GM08714 (cell line): ENCODE data around the gene TRPM5.

Source experiments
- H3K4me3 ChIP-seq: fragments of 200-500 bp; sonication (Bioruptor generic); 2 replicates; pipeline ENCODE4 v1.5.1; 2014; ENCODE audit warnings: mild to moderate bottlenecking, low read length, inconsistent platforms
- ZNF274 ChIP-seq: IDR thresholded peaks from 2 replicates; pipeline ENCODE4 v1.6.1; 2012; ENCODE audit warnings: mild to moderate bottlenecking, low read depth, low read length

Gene TRPM5

GRCh38 chr11:2396471-2396870 lies 47.8 kb downstream of the TRPM5 start:
- no peak overlapping the region for H3K4me3 ChIP-seq
- TF ChIP-seq ZNF274, result no peak

- TF ChIP-seq ZNF274, result no peak
- no peak overlapping the region for H3K4me3 ChIP-seq
Measured at GRCh38 chr11:2395856-2396255, 48.5 kb downstream of the TRPM5 start.

- H3K4me3 ChIP-seq, result no peak overlapping the region
- TF ChIP-seq ZNF274, result no peak
Measured at GRCh38 chr11:2395211-2395730, 49.0 kb downstream of the TRPM5 start.

GRCh38 chr11:2394818-2395105 lies 49.6 kb downstream of the TRPM5 start:
- no peak overlapping the region for H3K4me3 ChIP-seq
- no peak for TF ChIP-seq ZNF274
